GM18511 (cell line): ENCODE results near the gene ZNF439.
"Not testable (repeated sequence)": the region's sequence is repeated elsewhere in the genome, so short reads cannot be mapped to it uniquely, and the experiment has no call there.

Experiments
- ATAC-seq: cut with Tn5 transposase; IDR thresholded peaks from one replicate; pipeline ENCODE4 v1.9.1; 2021; ENCODE audit warnings: mild to moderate bottlenecking, moderate library complexity; ENCODE audit not compliant: unreplicated experiment

The ZNF439 gene

DNA sequence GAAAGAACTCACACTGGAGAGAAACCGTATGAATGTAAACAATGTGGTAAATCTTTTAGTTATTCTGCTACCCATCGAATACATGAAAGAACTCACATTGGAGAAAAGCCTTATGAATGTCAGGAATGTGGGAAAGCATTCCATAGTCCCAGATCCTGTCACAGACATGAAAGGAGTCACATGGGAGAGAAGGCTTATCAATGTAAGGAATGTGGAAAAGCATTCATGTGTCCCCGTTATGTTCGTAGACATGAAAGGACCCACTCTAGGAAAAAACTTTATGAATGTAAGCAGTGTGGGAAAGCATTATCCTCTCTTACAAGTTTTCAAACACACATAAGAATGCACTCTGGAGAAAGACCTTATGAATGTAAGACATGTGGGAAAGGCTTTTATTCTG is 19.2 kb downstream of the ZNF439 start:
- ATAC-seq, result not testable (repeated sequence)

DNA sequence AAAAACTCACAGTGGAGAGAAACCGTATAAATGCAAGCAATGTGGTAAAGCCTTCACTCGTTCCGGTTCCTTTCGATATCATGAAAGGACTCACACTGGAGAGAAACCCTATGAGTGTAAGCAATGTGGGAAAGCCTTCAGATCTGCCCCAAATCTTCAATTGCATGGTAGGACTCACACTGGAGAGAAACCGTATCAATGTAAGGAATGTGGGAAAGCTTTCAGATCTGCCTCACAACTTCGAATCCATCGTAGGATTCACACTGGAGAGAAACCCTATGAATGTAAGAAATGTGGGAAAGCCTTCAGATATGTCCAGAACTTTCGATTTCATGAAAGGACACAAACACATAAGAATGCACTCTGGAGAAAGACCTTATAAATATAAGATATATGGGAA is 19.7 kb downstream of the ZNF439 start:
- ATAC-seq, result no peak

DNA sequence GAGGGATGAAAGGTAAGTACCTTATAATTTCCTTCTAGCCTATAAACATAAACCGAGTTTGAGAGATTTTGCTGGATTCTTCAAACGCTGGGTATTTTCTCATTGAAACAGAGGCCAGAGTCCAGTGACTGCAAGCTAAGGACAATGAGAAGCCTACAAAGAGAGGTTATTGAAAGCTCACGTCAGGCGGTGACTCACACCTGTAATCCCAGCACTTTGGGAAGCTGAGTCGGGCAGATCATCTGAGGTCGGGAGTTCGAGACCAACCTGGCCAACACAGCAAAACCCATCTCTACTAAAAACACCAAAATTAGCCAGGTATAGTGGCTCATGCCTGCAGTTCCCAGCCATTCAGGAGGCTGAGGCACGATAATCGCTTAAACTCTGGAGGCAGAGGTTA is 24.1 kb downstream of the ZNF439 start:
- ATAC-seq, result no peak

DNA sequence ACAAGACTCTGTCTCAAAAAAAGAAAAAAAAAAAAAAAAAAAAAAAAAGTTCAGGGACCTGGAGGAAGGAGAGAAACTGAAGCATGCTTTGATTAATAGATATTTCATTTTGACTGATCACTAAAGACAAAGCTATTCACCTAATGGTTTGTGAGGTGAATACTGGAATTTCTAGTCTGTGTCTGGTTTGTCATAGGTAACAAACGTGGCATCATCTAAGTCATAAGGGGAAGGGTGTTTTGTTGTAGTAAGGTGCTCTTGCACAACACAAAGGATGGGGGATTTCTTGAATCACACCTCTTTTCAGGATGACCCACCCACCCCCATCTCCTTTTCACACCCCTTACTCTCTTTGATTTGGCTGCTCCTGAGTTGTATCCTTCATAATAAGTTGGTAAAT is 25.2 kb downstream of the ZNF439 start:
- no peak for ATAC-seq

DNA sequence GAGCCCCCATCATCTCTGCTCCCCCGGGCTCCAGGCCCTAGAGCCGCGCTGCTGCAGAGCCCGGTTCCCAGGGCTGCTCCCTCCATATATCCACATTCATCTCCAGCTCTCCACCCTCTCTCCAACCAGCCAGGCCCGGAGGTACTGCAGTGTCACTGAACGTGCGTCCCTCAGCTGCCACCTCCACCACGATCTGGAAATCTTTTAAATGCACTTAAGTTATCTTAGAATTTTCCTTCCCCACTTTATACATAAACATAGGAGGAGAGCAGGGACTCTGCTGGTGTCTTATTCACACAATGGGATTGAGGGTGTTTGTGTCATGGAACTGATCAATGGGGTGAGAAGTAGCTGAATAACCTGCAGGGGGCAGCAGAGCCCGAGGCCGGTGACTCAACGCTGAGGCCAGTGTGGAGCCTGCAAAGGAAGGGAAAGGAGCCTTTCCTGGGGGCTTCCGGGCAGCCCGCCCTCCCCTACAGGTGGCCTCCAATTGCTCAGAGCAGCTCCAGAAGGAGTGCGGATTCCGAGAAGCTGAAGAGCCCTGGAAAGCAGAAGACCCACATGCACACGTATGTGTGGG is 31.3 kb downstream of the ZNF439 start:
- not testable (repeated sequence) for ATAC-seq

DNA sequence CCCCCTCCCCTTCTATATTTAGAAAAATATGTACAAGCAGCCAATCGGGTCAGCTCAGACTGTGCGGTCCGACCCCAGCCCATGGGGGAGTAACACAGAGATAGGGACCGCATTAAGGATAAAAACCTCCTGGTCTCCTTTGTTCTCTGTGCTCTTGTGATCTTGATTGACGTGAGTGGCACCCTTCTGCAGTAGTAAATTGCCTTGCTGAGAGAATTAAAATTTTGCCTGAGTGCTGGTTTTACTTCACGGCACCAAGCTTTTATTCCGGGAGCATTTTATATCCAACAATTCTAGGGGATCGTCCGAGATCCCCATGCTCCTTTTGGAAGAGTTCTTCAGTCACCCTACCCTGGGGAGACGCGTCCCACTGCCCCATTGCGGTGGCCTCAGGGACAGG is 32.1 kb downstream of the ZNF439 start:
- no peak for ATAC-seq

DNA sequence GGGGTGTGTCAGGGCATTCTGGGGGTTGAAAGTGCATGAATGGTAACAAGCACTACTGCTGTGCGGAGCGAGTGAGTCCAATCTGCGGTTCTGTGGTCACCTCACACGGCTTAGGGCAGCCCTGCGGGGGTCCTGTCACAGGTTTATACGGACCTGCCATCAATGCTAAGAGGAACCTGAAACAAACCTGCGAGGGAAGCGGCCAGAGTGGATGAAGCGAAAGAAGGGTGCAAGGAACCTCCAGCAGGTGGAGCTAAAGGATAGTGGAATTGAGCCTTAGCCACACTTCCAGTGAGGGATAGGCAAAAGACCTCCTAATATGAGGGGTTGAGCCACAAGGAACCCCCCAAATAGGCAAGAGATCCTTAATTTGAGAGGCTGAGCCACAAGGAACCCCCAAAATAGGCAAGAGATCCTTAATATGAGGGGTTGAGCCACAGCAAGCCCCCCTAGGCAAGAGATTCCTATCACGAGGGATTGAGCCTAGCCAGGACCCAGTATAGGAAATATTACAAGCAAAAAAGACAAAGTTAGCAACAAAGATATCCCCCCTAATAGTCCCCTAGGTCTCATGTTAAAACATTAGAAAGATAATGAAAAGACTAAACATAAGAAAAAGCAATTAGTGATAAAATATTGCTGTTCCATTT is 32.8 kb downstream of the ZNF439 start:
- no peak for ATAC-seq

DNA sequence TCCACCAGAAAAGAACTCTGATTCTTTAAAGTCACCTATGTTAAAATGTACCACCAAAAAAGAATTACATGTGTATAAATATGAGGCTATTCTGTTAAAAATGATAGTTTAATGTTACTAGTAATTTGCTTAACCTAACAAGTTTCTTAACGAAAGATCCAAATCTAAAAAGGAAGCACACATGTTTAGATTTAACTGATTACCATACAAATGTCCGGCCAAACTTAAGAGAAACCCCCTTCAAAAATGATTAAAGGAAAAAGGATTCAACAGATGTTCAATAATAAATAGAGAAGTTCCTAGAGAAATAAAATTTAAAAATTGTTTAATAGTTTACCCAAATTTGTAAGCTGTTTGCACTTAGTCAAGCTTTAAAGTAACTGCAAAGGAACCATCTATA is 34.1 kb downstream of the ZNF439 start:
- no peak for ATAC-seq

DNA sequence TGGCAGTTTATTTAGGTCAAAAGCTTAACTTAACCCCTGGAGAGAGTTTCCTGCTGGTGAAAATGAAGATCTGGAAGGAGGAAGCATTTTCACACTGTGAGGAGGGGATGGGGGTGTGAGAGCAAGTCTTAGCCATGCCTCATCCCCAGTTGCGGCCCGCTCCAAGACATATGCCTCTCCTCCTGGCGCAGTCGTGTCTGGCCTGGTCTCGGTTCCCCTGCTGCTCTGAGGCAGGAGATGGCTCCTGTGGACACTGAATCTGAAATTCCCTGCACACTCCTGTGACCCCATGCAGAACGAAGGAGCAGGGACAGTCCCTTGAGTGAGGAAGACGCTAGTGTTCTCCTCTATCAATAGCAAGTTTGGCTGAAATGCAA is 38.7 kb downstream of the ZNF439 start:
- ATAC-seq, result no peak

DNA sequence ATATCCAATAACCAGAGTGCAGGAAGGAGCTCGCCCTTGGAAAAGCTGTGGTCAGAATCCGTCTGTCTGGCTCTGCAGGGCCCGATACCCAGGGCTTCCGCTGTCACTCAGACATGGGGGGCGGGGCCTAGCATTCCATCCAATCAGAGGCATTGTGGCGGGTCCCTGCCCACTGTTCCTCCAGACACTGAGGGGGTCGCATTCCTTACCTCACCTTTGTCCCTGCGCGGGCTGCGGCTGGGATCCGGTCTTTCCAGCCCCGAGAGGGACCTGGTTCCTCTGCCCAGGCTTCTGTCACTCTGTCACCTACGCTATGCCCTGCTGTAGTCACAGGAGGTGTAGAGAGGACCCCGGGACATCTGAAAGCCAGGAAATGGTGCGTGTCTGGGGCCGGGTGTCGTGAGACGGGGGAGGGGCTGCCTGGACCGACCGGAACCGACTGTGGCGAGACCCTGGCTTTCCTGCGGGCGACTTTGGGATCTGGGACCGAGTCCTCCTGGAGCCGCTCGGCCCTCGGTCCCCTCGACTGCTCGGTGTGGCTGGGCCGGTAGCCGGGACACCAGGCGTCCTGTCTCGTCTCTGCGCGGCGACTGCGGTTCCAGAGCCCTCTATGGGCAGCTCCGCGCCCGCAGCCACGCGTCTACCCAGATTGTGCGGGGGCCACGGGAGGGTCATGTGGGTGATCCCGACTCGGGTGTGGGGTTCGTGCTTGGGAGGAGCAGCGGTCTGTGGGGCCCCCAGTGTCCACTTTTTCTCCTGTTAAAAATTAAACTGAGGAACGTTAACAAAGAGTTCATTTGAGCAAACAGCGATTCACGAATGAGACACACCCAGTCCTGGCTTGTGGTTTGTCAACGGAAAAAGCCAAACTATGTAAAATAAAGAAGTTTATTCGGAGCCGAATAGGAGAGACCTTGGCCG is 39.3 kb downstream of the ZNF439 start, which contains the start of gene ZNF69:
Gene ZNF69 (plus strand): TSS at position 172 of the 921 bp plus-strand sequence. CDS start 142 bp downstream, at position 314.
- no peak for ATAC-seq

DNA sequence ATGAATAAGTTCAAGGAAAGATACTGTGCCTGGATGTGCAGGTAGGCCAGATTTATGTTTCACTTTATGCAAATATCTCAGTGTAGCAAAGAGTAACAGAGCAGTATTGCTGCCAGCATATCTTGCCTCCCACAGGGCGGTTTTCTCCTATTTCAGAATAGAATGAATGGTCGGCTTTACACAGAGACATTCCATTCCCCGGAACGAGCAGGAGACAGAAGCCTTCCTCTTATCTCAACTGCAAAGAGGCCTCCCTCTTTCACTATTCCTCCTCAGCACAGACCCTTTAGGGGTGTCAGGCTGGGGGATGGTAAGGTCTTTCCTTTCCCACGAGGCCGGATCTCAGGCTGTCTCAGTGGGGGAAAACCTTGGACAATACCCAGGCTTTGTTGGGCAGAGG is 41.4 kb downstream of the ZNF439 start:
- ATAC-seq, result not testable (repeated sequence)

DNA sequence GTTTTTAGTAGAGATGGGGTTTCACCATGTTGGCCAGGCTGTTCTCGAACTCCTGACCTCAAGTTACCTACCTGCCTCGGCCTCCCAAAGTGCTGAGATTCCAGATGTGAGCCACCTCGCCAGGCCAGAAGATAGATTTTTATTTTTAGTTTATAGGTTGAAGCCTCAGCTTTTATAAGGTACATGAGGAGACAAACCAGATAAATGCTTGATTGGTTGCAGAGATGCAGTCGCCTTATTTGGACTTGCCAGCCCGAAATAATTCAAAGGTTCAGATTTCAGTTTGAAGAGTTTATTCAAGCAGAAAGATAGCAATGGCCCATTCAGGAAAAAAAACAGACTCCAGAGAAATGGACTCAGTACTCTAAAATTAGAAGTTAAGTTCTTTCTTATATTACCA is 42.1 kb downstream of the ZNF439 start:
- no peak for ATAC-seq

DNA sequence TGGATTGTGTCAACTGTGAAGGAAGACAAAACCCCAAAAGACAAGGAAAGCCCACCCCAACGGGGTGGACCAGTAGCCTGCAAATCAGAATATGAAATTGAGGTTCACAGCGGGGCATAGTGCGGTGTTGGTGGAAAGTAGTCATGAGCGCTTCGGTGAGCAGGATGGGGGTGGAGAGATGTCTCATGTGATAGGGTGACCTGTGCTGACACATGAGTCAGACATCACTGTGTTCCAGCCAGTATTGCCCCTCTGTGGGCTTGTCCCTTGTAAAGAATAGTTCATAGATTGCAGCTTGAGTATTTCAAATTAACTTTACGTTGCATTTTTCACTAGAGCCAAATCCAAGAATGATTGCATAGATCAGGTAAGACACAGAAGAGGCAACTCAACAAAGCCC is 46.3 kb downstream of the ZNF439 start:
- no peak for ATAC-seq

DNA sequence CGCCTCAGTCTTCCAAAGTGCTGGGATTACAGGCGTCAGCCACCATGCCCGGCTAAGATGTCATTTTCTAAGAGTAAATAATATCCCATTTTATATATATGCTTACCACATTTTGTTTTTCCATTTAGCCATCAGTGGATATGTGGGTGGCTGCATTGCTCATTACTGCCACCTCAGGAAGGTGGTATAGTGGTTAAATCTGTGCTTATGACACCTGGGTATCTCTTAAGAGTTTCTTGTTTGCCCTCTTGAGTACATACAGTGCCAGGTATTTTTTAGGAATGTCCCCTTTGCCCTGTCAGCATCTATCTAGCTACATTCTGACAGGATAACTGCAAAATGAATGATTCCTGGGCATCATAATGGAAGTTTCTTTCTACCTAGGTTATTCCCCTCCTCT is 53.7 kb downstream of the ZNF439 start:
- ATAC-seq, result no peak

DNA sequence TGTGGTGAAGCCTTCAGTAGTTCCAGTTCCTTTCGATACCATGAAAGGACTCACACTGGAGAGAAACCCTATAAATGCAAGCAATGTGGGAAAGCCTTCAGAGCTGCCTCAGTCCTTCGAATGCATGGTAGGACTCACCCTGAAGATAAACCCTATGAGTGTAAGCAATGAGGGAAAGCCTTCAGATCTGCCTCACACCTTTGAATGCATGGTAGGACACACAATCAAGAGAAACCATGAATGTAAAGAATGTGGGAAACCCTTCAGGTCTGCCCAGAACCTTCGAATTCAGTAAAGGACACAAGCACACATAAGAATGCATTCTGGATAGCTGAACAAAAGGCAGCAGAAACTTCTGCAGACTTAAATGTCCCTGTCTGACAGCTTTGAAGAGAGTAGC is 57.4 kb downstream of the ZNF439 start:
- no peak for ATAC-seq

DNA sequence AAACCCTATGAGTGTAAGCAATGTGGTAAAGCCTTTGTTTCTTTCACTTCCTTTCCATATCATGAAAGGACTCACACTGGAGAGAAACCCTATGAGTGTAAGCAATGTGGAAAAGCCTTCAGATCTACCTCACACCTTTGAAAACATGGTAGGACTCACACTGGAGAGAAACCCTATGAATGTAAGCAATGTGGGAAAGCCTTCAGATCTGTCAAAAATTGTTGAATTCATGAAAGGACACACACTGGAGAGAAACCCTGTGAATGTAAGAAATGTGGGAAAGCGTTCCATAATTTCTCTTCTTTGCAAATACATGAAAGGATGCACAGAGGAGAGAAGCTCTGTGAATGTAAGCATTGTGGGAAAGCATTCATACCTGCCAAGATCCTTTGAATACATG is 63.4 kb downstream of the ZNF439 start:
- ATAC-seq, result not testable (repeated sequence)

DNA sequence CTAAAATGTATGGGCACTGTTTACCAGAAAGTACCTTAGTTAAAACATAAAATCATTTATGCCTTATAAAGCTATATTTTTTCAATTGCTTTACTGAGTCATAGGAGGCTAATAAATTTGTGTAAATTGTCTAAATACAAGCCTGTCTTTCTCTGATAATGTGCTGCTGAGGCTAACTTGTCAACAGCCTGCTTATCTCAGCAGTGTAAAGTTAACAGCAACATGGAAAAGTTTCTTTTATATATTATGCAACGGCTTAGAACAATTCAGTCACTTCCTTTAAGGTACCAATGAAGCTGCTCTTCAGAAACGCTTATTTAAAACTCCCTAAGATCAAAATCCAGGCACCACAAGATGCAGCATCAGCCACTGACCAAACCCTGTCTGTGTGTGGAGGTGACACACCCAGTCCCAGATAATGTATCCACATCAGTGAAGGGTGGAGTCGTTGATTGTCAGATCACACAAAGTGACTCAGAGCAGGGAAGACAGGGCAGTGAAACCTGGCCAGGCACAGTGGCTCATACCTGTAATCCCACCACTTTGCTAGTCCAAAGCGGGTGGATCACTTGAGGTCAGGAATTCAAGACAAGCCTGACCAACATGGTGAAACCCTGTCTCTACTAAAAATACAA is 66.0 kb downstream of the ZNF439 start:
- ATAC-seq, result not testable (repeated sequence)
